ENCODE measurements around the gene ADAMTS2.

GRCh38 chr5:179220716-179221115 lies 124.5 kb downstream of the ADAMTS2 start:
- TF ChIP-seq CTCF (IDR thresholded peaks at IDR 0.05; ENCODE audit: low read length), result no peak
- no peak for TF ChIP-seq EZH2 (IDR thresholded peaks at IDR 0.05; ENCODE audit: borderline replicate concordance, low read length)

Measured in OCI-LY1 (cell line).